Endothelial cell of umbilical vein (primary cell): ENCODE data around the gene PITPNB. TPM values are rescaled to one million over a fixed set of nuclear protein-coding genes. Genes with fewer than 3 reads are reported as not detected.

Experiments
- BruUV-seq: library from RNA; stranded (reverse); fragments of 400-500 nt; replicated peaks from 2 replicates; lab custom pipeline; 2021; lab: Mats Ljungman, UMichigan
- CTCF ChIA-PET: fragments of 300-600, 350-600 bp; sonication (Branson Sonifier 250); formaldehyde crosslinking; loops from one replicate; lab custom pipeline; 2021; ENCODE audit warnings: antibody characterized with exemption, inconsistent platforms; lab: Charles Lee
- POLR2A ChIA-PET: fragments of 300-600, 350-600 bp; sonication (Branson Sonifier 250); formaldehyde crosslinking; loops from one replicate; lab custom pipeline; 2021; ENCODE audit warnings: antibody characterized with exemption, inconsistent platforms; lab: Charles Lee
- DNase-seq: peaks from one replicate; pipeline ENCODE4 v3.0.0-alpha.2; 2011; ENCODE audit warnings: low read depth, low spot score
- FAIRE-seq: peaks from 2 replicates; lab custom pipeline; 2011; peaks lifted over from hg19 to GRCh38; lab: Jason Lieb, UNC
- H2AFZ ChIP-seq: 2 replicates; pipeline ENCODE4 v1.6.0; 2012; ENCODE audit warnings: low read depth, low read length, control low read depth, inconsistent platforms
- H3K27ac ChIP-seq: 2 replicates; pipeline ENCODE4 v1.5.1; 2011; ENCODE audit warnings: low read depth, mild to moderate bottlenecking, control low read depth, low read length, moderate library complexity; ENCODE audit not compliant: insufficient read depth
- H3K27me3 ChIP-seq, 2 experiments: 2 replicates each; pipeline versions ENCODE4 v1.6.0 to v1.6.1; 2011; ENCODE audit warnings: low read length in 2 of 2, mixed read lengths in 1 of 2; ENCODE audit not compliant: control insufficient read depth in 2 of 2, insufficient read depth in 2 of 2
- H3K36me3 ChIP-seq, 2 experiments: 2 replicates in 1 of 2; 3 replicates in 1 of 2; pipeline ENCODE4 v1.5.1; 2011; ENCODE audit warnings: low read length in 2 of 2, mild to moderate bottlenecking in 1 of 2, moderate library complexity in 1 of 2; ENCODE audit not compliant: control insufficient read depth in 2 of 2, insufficient read depth in 2 of 2; ENCODE audit errors: extremely low read depth in 1 of 2
- H3K4me1 ChIP-seq: 3 replicates; pipeline ENCODE4 v1.5.1; 2011; ENCODE audit warnings: mild to moderate bottlenecking, low read length; ENCODE audit not compliant: control insufficient read depth, insufficient read depth; ENCODE audit errors: extremely low read depth
- H3K4me2 ChIP-seq: 2 replicates; pipeline ENCODE4 v1.6.1; 2011; ENCODE audit warnings: low read length, control low read depth, mixed read lengths; ENCODE audit not compliant: insufficient read depth
- H3K4me3 ChIP-seq, 3 experiments: fragments of 200-600 bp in 1 of 3; sonication (generic), shearing (Covaris generic) in 1 of 3; replicated peaks in 1 of 3; 2 replicates each; pipeline ENCODE4 v1.5.1; 2011 to 2016; ENCODE audit warnings: control low read depth in 3 of 3, low read length in 3 of 3, mild to moderate bottlenecking in 2 of 3, inconsistent platforms in 1 of 3, low read depth in 1 of 3, moderate library complexity in 1 of 3; ENCODE audit not compliant: insufficient read depth in 1 of 3
- H3K79me2 ChIP-seq: 2 replicates; pipeline ENCODE4 v1.6.0; 2012; ENCODE audit warnings: low read length, inconsistent platforms; ENCODE audit not compliant: control insufficient read depth, insufficient read depth
- H3K9ac ChIP-seq: replicated peaks from 2 replicates; pipeline ENCODE3; 2011; ENCODE audit warnings: low read length, control low read depth; ENCODE audit not compliant: insufficient read depth; ENCODE audit errors: extremely low read depth
- H3K9me1 ChIP-seq: replicated peaks from 3 replicates; pipeline ENCODE4 v1.6.0; 2011; ENCODE audit warnings: mild to moderate bottlenecking, low read length; ENCODE audit not compliant: control insufficient read depth, insufficient read depth; ENCODE audit errors: extremely low read depth
- H3K9me3 ChIP-seq: replicated peaks from 2 replicates; pipeline ENCODE4 v1.5.1; 2012; ENCODE audit warnings: low read length, inconsistent platforms; ENCODE audit not compliant: control insufficient read depth, insufficient read depth
- H4K20me1 ChIP-seq: replicated peaks from 2 replicates; pipeline ENCODE3; 2011; ENCODE audit warnings: mild to moderate bottlenecking, low read length; ENCODE audit not compliant: control insufficient read depth, insufficient read depth; ENCODE audit errors: extremely low read depth
- EZH2 ChIP-seq: IDR thresholded peaks from 2 replicates; pipeline ENCODE4 v1.6.1; 2012; ENCODE audit warnings: borderline replicate concordance, low read depth, mild to moderate bottlenecking, moderate library complexity, low read length, inconsistent platforms; ENCODE audit not compliant: severe bottlenecking
- FOS ChIP-seq: IDR thresholded peaks from 2 replicates; pipeline ENCODE4 v1.6.1; 2011; ENCODE audit warnings: mild to moderate bottlenecking, low read length, moderate library complexity, borderline replicate concordance; ENCODE audit not compliant: insufficient read depth
- GATA2 ChIP-seq: IDR thresholded peaks from 2 replicates; pipeline ENCODE4 v1.7.0; 2011; ENCODE audit warnings: low read depth, mild to moderate bottlenecking, moderate library complexity, mixed read lengths, low read length; ENCODE audit not compliant: insufficient read length, insufficient read depth
- JUN ChIP-seq: IDR thresholded peaks from 2 replicates; pipeline ENCODE4 v1.6.1; 2011; ENCODE audit warnings: borderline replicate concordance, low read depth; ENCODE audit not compliant: insufficient read length, insufficient read depth
- MYC ChIP-seq: IDR thresholded peaks from one replicate; pipeline ENCODE4 v1.6.1; 2011; ENCODE audit warnings: mild to moderate bottlenecking, low read depth, low read length
- POLR2A ChIP-seq: IDR thresholded peaks from 2 replicates; pipeline ENCODE4 v1.6.1; 2012; ENCODE audit warnings: low read depth, mild to moderate bottlenecking, control low read depth, low read length
- POLR2AphosphoS5 ChIP-seq: IDR thresholded peaks from 2 replicates; pipeline ENCODE4 v1.6.1; 2012; ENCODE audit warnings: low read depth, mild to moderate bottlenecking, control low read depth, low read length, moderate library complexity; ENCODE audit not compliant: insufficient read depth
- dilution Hi-C: fragments of 300-500 bp; cut with MboI; formaldehyde crosslinking; loops from one replicate; pipeline ENCODE4 v1.15.0; 2019; ENCODE audit warnings: low sequenced_read_pairs; ENCODE audit not compliant: extremely low pct_ligation_motif_present
- intact Hi-C: fragments of 100-400 bp; cut with micrococcal nuclease; formaldehyde crosslinking; loops from one replicate; pipeline ENCODE4 v1.10.0; 2022
- polyA plus RNA-seq, 4 experiments: library from polyadenylated mRNA; depleted of rRNA in 3 of 4; stranded (reverse) in 3 of 4; unstranded in 1 of 4; fragments of >200 nt; gene quantifications; 2 replicates each; pipeline versions ENCODE4 v1.2.1 to v1.2.3, GENCODE V29; 2011 to 2012; ENCODE audit warnings: missing spikeins in 1 of 4
- total RNA-seq: library from RNA; stranded (reverse); gene quantifications from 2 replicates; pipeline ENCODE4 v1.2.3, GENCODE V29; 2021
- TF ChIP-seq, protein P1 (sequence below): IDR thresholded peaks from 2 replicates; pipeline ENCODE4 v1.6.1; 2011; ENCODE audit not compliant: insufficient read depth, insufficient read length
- TF ChIP-seq, protein P2 (sequence below), 2 donors: IDR thresholded peaks; 1 replicate in 1 of 2; 2 replicates in 1 of 2; pipeline ENCODE4 v1.5.1; 2011; ENCODE audit warnings: low read length in 2 of 2, mild to moderate bottlenecking in 2 of 2, moderate library complexity in 2 of 2, control low read depth in 1 of 2, inconsistent platforms in 1 of 2, low read depth in 1 of 2; ENCODE audit not compliant: insufficient read depth in 1 of 2; ENCODE audit errors: extremely low read depth in 1 of 2

The PITPNB gene
- total and polyA plus RNA-seq, 2 donors (not counting 3 experiments of a cell fraction or from before 2014, with no cell fraction given), result 29.7 to 108 TPM

DNA sequence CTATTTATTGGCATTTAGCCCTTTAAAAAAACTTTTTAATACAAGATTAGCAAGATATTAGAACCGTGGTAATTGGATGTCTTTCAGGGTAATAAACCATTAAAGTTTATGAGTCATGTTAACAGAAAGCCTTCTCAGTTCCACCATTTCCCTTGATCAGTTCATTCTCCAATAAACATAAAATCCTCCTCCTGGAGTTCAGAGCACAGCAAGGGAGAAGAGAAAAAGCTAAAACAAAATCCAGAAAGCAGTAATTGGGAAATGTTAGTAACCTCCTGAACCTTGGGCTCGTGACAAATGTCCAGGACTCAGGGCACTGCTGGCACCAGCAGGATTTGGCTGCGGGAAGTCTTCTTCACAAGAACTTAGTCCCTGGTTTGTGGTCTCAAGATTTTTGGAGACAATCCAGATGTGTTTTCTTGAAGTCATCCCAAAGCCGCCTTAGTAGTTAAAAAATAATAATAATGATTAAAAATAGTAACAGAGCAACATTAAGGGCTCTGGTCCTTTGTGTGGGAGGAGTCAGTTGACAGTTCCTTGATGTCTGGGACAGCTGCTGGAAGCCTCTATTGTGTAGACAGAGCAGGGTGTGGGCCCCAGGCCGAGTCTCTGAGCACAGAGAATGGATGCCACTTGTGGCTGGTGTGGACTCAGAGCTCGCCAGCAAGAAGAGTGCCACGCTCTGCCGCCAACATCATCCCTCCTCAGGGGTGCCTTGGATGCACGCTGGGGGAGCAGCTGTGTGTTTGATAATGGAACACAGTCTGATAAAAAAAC is 43.4 kb upstream of the PITPNB start:
- Histone ChIP-seq H2AFZ (no peak overlapping the region), H3K9ac (no peak overlapping the region), H3K4me2 (no peak overlapping the region), H3K4me1 (peaks cover 10% of the 10 kb centered on the region), H3K9me3 (no peaks in the 10 kb centered on the region), H3K79me2 (no peaks in the 10 kb centered on the region), H3K36me3 (no peaks in the 10 kb centered on the region), H3K4me3 (no peak overlapping the region), H3K27me3 (no peaks in the 10 kb centered on the region), H3K9me1 (no peaks in the 10 kb centered on the region), H4K20me1 (no peaks in the 10 kb centered on the region), H3K27ac (no peak overlapping the region)
- TF ChIP-seq EZH2, result no peak
- TF ChIP-seq FOS, result no peak
- no peak for TF ChIP-seq MYC
- no peak for TF ChIP-seq GATA2
- TF ChIP-seq, protein P1, sequence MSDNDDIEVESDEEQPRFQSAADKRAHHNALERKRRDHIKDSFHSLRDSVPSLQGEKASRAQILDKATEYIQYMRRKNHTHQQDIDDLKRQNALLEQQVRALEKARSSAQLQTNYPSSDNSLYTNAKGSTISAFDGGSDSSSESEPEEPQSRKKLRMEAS, result no peak
- TF ChIP-seq POLR2AphosphoS5, result no peak
- no peak for TF ChIP-seq POLR2A
- TF ChIP-seq, protein P2, sequence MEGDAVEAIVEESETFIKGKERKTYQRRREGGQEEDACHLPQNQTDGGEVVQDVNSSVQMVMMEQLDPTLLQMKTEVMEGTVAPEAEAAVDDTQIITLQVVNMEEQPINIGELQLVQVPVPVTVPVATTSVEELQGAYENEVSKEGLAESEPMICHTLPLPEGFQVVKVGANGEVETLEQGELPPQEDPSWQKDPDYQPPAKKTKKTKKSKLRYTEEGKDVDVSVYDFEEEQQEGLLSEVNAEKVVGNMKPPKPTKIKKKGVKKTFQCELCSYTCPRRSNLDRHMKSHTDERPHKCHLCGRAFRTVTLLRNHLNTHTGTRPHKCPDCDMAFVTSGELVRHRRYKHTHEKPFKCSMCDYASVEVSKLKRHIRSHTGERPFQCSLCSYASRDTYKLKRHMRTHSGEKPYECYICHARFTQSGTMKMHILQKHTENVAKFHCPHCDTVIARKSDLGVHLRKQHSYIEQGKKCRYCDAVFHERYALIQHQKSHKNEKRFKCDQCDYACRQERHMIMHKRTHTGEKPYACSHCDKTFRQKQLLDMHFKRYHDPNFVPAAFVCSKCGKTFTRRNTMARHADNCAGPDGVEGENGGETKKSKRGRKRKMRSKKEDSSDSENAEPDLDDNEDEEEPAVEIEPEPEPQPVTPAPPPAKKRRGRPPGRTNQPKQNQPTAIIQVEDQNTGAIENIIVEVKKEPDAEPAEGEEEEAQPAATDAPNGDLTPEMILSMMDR (IDR thresholded peaks at IDR 0.05; ENCODE audit: extremely low read depth in 1 of 2, insufficient read depth in 1 of 2, low read depth in 1 of 2, low read length in 2 of 2), result no peak
- no peak for TF ChIP-seq JUN
- POLR2A ChIA-PET, result no interaction called here
- dilution Hi-C loops (no loop called here), intact Hi-C loops (no loop called here)
- peak; percentile 39 for DNase-seq
- CTCF ChIA-PET, result interaction anchor here (1.3 kb wide), 1 partner anchor 21 kb away, joined by 4 read pairs; no protein-coding TSS in a partner anchor
- peak; percentile 76 for FAIRE-seq
- BruUV-seq, result no TSS peak
